NT2/D1 (cell line): ENCODE measurements around the gene LRRC3.

Experiments used
- SUZ12 ChIP-seq: IDR thresholded peaks from 2 replicates; pipeline ENCODE4 v1.6.1; 2011; ENCODE audit not compliant: insufficient read length, insufficient read depth; ENCODE audit errors: extremely low read depth
- ZNF274 ChIP-seq: IDR thresholded peaks from 2 replicates; pipeline ENCODE4 v1.6.1; 2011; ENCODE audit warnings: mild to moderate bottlenecking, low read depth, low read length

- TF ChIP-seq SUZ12 (no peak), ZNF274 (no peak)
Observed at GRCh38 chr21:44497703-44498126, 42.4 kb downstream of the LRRC3 start.
